ENCODE results near the gene C4B.

GRCh38 chr6:31978831-31979230, 35.8 kb upstream of the C4B start:
- no peak for TF ChIP-seq SP2 (tag by site-specific recombination; IDR thresholded peaks at IDR 0.05)
- TF ChIP-seq ZBTB20 (tag by site-specific recombination; IDR thresholded peaks at IDR 0.05) = no peak
- no peak for TF ChIP-seq ZNF335 (tag by site-specific recombination; conservative IDR thresholded peaks at IDR 0.05)
- TF ChIP-seq CTCF (tag by site-specific recombination; IDR thresholded peaks at IDR 0.05) = no peak
- TF ChIP-seq REST (tag by site-specific recombination; IDR thresholded peaks at IDR 0.05) = no peak
- no peak for TF ChIP-seq ZNF530 (tag by site-specific recombination; IDR thresholded peaks at IDR 0.05; ENCODE audit: low read depth)
